Muscle of arm (tissue), 12 donors: ENCODE measurements around the gene PTPN12. TPM values are rescaled to one million over a fixed set of nuclear protein-coding genes. Genes with fewer than 3 reads are reported as not detected.
A peak's percentile ranks its signal among the peaks of the same experiment; 100 is the strongest.
"Not testable (repeated sequence)": the region's sequence is repeated elsewhere in the genome, so short reads cannot be mapped to it uniquely, and the experiment has no call there.

ENCODE experiments used
- DNase-seq: peaks from one replicate; pipeline ENCODE4 v3.0.0-alpha.2; 2013
- polyA plus RNA-seq, 12 donors: library from polyadenylated mRNA; unstranded; fragments of 120-200 nt; gene quantifications; one replicate each; pipeline ENCODE4 v1.2.1, GENCODE V29; 2013; ENCODE audit not compliant: insufficient read length in 12 of 12

Gene PTPN12
- polyA plus RNA-seq, 12 donors, result 41.3 to 121 (median 66.7) TPM; not detected in 1

DNA sequence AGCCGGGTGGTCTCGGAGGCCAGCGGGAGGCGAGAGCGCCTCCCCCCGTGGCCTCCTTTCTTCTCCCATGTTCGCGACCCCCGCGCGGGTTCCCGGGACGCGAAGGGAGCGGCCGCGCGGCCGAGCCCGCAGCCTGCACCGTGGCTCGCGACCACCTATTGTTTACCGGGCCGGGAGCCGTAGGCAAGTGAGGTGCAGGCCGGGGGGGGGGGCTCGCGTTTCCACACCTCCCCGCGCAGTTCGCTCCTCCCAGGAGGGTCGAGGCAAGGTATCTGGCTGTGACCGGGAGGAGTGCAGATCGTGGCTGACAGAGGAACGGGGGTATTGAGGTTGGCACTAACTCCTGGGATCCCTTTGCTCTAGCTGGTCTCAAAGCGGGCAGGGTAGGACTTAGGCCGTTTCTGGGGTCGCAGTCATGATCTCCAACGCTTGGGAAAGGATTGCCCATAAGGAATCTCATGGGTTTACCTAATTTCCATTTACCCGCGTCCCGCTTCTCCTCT is 734 bp downstream of the PTPN12 start:
- no peak for DNase-seq

DNA sequence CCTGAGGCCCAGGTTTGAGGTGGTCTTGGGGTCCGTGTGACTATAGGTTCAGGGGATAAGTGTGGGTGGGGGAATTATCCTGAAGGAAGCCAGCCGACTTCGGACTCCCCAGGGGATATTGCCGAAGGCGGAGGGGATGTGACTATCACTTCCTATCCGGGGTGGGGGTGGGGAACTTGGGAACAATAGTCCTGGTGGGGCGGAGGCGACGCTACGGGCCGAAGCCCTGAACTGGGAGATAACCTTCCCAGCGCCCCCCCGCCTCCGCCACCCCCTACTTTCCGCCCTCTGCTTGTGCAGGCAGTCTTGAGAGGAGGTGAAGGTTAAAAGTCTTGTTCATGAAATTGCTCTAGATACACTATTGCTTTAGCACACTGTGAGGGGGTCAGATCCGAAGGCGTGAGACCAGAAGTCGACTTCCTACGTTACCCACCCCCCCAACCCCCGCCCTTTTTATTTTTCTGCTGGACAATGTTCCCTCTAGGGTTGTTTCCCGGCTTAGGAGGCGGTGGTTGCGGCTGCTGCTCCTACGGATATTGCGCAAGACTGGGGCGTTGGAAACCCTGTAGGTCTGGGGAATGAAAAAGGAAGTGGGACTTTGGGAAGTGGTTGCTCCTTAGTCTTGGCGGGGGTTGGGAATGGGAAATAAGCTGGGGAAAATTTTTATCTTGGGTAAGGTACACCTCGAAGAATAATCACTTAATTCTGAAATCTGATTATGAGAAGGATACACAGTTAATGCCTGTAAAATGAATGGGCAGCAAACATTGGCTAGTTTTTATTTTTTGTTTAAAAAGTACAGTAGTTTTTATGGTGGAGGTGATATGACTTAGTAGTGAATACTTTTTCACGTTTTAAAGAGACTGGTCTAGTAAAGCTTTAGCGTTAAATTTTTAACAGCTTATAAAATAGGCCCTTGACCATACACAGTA is 1.5 kb downstream of the PTPN12 start:
- peak; percentile 88 for DNase-seq

DNA sequence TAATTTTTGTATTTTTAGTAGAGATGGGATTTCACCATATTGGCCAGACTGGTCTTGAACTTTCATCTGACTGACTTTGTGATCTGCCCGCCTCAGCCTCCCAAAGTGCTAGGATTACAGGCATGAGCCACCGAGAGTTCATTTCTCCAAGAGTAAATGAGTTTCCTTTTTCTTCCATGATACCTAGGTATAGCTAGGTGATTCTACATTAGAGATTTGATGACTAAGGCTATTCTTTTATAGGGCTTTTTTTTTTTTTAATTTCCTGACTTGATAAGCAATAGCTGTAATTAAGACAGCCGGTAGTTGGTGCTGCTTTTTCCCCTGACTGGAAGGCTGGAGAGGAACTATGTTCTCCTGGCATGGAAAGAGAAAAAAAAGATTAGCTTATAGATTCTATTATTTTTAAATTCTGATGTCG is 3.3 kb downstream of the PTPN12 start:
- no peak for DNase-seq

DNA sequence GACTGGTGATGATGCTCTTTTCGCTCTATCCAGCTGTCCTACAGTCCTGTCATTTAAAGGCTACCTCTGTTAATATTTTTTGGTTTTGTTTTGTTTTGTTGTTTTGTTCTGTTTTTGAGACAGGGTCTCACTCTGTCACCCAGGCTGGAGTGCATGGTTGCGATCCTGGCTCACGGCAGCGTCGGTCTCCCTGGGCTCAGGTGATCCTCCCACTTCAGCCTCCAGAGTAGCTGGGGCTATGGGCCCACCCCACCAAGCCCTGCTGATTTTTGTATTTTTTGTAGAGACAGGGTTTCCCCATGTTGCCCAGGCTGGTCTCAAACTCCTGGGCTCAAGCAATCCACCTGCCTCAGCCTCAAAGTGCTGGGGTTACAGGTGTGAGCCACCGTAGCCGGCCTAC is 3.9 kb downstream of the PTPN12 start:
- not testable (repeated sequence) for DNase-seq

DNA sequence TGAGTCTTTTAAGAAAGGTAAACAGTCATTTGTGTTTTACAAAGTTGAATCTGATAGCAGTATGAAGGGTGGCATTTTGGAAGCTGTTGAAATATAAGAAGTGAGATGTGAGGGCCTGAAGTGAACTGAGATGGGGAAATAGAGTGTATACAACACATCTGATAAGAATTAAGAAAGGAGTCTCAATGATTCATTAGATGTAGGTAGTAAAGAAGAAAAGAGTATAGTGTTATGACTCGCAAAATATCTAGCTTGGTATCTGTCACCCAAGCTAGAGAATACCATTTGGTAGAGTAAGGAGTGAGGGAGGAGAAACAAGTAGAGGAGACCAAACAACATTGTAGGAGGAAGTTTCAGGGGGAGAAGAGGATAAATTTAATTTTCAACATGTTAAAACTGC is 5.3 kb downstream of the PTPN12 start:
- no peak for DNase-seq

DNA sequence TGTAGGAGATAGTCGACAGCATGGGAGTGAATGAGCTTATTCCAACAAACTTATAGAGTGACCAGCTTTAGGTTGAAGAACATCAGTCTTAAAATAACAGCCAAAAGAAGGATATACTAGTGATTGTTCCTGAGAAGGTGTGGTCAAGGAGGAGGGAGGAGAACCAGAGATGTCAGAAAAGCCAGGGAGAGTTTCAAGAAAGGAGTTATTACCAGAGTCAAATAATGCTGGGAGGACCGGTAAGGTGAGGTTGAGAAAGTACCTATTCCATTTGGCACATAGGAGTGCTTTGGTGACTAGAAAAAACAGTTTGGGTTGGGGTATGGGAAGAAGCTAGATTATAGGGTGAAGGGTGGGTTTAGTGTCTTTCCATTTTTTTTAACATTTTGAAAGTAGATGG is 5.8 kb downstream of the PTPN12 start:
- no peak for DNase-seq

DNA sequence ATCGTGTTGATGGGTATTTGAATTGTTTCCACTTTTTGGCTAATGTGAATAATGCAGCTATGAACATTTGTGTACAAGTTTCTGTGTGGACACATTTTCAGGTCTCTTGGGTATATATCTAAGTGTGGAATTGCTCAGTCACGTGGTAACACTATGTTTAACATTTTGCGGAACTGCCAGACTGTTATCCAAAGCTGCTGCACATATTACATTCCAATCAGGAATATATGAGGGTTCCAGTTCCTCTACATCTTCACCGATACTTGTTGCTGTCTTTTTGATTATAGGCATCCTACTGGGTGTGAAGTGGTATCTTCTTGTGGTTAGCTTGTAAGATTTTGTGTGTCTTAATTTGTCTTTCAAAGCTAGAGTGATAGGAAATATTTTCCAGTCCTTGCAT is 6.8 kb downstream of the PTPN12 start:
- DNase-seq, result no peak

DNA sequence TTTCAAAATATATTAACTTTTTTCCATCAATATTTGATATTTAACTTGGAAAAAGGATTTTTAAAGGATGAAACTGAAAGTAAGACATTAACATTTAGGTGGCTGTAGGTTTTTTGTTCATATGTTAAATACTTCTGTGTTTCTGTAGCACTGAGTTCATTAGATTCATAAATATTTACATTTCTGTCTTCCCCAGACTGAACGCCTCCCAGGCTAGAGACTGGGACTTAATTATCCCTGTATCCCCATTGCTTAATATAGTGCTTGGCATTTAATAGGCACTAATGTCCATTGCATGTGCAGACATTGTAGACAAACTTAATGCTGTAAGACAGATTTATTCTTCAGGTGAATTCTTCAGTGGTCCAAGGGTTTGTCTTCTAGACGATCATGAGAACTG is 7.4 kb downstream of the PTPN12 start:
- no peak for DNase-seq

DNA sequence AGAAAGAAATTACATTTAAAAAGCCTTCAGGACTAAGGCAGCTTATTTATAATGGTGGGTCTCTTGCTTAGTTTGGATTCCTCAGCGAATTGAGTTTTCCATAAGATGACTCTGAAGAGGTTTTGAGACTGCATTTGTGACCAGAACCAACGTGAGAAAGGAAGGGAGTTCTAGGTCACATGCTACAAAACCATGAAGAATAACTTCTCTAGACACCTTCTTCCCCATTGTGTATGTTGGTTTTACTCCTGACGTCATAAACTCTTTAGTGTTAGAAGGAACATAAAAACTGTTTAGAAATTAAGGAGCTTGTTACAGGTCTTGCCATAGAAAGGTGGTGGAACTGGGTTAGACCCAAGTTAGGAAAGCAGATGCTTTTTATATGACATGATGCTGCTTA is 11.1 kb downstream of the PTPN12 start:
- DNase-seq, result no peak

DNA sequence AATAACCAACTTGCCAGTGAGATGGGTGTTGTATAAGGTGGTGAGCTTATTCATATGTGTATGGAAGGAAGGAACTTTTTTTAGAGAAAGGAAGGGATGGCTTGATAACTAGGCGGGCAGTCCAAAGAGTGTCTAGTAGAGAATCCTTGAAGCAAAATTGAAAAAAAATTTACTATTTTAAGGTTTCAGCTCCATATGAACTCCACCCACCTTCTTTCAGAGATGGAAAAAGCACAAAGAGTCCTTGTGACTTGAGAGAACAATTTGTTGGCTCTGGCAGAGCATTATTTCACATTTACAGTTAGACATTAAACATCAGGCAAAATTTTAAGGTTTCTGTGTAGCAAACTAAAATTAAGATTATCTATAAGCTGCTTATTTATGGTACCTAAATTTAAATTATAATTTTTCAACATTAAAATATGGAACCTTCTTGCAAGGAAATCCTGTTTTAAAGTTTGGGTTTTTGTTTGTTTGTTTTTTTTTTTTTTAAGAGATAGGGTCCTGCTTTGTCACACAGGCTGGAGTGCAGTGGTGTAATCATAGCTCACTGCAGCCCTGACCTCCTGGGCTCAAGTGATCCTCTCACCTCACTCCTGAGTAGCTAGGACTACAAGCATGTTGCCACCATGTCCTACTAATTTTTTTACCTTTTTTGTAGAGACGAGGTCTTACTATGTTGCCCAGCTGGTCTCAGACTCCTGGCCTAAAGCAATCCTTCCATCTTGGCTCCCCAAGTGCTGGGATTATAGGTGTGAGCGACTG is 12.2 kb downstream of the PTPN12 start:
- no peak for DNase-seq

DNA sequence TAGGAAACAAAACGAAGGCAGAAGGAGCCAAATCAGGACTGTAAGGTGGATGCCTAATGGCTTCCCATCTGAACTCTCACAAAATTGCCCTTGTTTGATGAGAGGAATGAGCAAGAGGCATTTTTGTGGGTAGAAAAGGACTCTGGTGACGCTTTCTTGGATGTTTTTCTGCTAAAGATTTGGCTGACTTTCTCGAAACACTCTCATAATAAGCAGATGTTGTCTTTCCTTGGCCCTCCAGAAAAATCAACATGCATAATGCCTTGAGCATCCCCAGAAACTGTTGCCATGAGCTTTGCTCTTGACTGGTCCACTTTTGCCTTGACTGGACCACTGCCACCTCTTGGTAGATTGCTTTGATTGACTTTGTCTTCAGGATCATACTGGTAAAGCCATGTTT is 13.5 kb downstream of the PTPN12 start:
- no peak for DNase-seq

DNA sequence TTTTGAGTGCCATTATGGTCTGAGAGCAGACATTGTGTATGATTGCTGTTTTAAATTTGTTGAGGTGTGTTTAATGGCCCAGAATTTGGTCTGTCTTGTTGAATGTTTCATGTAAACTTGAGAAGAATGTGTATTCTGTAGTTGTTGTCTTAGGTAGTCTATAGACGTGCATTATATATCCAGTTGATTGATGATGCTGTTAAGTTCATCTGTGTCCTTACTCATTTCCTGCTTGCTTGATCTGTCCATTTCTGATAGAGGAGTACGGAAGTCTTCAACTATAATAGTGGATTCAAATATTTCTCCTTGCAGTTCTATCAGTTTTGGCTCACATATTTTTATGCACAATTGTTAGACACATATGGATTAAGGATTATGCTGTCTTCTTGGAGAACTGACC is 16.0 kb downstream of the PTPN12 start:
- DNase-seq, result no peak

DNA sequence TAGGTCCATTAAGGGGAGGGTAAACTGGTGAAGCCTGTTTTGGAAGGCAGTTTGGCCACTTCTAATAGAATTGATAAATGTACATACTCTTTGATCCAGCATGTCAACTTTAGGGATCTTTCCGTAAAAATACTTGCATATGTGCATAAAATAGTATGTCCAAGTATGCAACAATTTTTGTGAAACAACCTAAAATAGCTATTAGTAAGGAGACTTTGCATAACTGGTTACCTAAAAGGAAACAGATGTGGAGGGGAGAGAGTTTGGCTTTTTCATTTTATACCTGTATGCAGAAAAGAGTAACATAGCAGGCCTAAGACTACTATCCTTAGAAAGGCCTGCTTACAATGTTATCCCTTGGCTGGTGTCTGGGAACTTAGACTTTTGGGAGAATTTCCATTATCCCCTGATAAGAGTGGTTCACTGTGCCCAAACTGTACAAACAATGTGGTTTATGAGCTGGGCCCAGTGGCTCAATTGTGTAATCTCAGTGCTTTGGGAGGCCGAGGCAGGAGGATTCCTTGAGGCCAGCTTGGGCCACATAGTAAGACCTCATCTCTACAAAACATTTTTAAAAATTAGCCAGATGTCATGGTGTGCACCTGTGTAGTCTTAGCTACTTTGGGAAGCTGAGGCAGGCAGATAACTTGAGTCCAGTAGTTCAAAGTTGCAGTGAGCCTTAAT is 21.3 kb downstream of the PTPN12 start:
- DNase-seq, result no peak

DNA sequence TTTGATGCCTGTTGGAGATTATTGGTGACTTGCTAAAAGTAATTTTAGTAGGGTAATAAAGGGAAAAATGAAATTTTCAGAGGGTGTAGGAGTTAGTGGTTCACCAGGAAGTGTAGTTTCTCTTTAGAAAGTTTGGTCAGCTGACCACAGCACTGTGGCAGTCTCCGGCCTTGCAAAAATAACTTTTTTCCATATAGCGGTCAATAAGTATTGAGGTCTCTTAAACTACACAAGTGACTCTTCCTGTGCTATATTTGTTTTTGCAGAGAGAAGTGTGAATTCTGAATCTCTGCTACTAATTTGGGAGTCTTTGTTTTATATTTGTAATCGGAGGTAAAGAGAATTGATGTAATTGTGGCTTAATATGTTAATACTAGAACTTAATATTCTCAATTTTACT is 24.3 kb downstream of the PTPN12 start:
- DNase-seq, result no peak

DNA sequence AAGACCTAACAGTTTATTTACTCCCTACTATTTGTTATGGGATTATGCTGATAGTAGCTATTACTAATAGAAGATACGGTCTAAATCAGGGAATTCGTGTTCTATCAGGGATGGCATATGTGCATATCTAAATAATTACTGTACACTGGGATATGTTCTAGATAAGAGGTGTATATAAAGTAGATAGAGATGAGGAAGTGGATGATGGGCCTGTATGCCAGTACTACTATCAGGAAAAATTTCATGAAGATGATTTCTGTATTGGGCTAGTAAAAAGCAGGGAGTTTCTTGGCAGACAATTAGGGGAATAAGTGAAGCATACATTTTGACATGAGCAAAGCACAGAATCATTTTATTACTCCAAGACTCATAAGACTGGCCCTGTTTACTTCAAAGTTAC is 26.2 kb downstream of the PTPN12 start:
- DNase-seq, result no peak

DNA sequence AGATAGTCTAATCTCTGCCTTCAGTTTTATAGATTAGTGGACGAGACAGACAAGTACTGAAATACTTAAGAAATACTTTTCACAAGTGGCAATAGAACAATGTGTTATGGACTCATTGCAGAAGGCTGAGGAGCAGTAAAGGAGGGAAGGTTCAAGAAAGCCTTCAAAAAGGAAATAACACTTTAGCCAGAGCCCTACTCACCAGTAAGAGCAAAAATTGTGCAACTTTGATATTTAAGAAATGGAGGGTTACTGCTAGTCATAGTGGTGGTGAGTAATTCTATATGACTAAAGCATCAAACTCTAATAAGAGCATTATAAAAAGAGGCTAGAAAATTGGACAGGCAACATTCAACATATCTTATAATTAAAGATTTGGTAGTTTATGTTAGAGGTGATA is 28.8 kb downstream of the PTPN12 start:
- DNase-seq, result no peak

DNA sequence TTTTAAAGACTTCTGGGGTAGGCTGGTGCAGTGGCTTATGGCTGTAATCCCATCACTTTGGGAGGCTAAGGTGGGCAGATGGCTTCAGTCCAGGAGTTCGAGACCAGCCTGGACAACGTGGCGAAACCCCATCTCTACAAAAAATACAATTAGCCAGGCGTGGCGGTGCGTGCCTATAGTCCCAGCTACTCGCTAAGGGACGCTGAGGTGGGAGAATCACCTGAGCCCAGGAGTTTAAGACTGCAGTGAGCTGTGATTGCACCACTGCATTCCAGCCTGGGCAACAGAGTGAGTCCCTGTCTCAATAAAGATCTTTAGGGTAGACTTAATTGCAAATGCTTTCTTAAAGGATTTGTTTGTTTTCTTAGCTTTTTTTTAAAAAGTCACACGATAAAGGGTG is 29.3 kb downstream of the PTPN12 start:
- no peak for DNase-seq

DNA sequence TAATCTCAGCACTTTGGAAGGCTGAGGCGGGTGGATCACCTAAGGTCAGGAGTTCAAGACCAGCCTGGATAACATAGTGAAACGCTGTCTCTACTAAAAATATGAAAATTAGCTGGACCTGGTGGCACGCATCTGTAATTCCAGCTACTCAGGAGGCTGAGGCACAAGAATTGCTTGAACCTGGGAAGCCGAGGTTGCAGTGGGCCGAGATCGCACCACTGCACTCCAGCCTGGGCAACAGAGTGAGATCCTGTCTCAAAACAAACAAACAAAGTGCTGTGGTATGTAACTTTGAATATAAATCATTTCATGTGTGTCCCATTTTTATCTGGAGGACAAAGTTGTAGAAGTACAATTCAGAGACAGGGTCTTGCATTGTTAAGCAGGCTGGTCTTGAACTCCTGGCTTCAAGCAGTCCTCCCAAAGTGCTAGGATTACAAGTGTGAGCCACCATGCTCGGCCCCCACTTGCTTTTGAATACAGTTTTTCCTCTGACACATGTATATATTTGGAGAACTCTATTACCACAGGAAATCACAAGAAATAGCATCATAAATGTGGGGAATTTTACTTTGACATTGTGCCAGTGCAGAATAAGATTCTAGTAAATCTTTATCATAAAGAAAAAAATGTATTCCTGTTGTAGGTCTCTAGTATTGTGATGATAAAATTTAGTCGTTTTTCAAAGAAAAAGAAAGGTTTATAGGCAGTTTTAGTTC is 32.6 kb downstream of the PTPN12 start:
- DNase-seq, result no peak

DNA sequence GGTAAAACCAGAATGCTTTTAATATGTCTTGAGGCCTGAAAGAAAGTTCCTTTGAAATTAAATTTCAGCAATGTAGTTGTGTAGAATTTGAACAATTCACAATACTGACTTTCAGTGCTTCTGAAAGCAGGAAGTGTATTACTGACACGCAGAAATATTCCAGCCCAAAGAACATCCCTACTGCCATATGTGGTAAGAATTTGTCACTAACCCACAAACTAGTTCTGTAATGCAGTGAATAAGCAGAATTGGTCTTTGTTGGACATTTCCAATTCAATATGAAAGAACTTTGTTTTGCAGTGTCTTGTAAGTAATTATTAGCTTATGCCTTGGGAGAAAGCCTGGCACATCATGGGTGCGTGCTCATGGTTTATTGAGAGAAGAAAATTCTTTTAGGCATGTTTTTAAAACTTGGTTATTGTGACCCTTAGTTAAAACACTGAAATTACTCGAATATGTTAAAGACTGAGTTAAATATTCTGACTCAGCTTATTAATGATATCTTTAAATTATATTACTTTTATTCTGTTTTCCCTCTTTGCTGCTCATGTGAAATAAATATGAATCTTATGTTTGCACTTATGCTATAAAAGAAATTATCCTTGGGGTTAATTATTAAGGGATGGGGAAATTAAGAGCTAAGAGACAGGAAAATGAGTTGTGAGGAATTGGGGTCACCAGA is 33.4 kb downstream of the PTPN12 start:
- DNase-seq, result no peak

DNA sequence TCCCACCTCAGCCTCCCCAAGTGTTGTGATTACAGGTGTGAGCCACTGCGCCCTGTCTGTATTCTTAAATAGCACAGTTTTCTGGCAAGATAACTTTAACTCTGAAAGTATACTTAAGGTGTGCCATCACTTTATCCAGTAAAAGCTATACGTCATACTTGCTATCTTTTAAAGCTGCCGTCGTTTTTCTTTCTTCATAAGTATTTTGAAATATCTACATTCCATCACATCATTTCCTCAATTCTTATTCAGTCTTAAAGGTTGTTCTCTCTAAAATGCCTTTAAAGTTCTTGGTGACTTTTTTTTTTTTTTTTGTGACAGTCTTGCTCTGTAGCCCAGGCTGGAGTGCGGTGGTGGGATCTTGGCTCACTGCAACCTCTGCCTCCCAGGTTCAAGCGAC is 34.7 kb downstream of the PTPN12 start:
- no peak for DNase-seq

DNA sequence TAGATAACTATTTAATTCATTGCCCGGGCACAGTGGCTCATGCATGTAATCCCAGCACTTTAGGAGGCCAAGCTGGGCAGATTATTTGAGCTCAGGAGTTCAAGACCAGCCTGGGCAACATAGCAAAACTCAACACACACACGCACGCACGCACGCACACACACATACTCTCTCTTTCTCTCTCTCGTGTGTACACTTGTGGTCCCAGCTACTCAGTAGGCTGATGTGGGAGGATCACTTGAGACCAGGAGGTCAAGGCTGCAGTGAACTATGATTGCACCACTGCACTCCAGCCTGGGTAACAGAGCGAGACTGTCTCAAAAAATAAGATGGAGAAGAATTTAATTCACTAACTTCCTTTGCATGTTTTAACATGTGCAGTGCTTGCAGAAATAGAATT is 38.1 kb downstream of the PTPN12 start:
- no peak for DNase-seq
